Activated gamma-delta T cell treated with anti-CD3 and anti-CD28 coated beads, Interleukin-2, amount 50 U/mL, for 16 hours (primary cell): ENCODE measurements around the gene SASH3.
A peak's percentile ranks its signal among the peaks of the same experiment; 100 is the strongest.
"Not testable (repeated sequence)": the region's sequence is repeated elsewhere in the genome, so short reads cannot be mapped to it uniquely, and the experiment has no call there.

ENCODE experiments used
- DNase-seq: peaks from one replicate; pipeline ENCODE4 v3.0.0-alpha.2; 2020; ENCODE audit warnings: low read depth

Gene SASH3

GRCh38 chrX:129779747-129780146, at the start of gene SASH3:
SASH3 (plus strand) TSS chrX:129779949; CDS start chrX:129780098, 149 bp downstream.
- DNase-seq: peak; percentile 37

GRCh38 chrX:129731228-129731627, 48.5 kb upstream of the SASH3 start:
- no peak for DNase-seq

DNA sequence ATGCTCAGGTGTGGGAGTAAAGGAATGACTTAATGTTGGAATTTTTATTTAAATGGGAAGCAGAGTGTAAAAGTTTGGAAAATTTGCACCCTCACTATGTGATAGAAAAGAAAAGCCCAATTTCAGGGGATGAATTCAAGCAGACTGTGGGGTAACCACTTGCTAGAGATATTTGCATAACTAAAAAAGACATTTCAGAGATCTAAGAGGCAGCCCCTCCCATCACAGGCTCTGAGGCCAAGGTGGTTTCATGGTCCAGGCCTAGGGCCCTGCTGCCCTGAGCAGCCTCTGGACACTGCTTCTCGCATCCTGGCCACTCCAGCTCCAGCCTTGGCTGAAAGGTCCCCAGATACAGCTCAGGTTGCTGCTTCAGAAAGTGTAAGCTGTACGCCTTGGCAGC, 46.9 kb upstream of the SASH3 start:
- DNase-seq: no peak

DNA sequence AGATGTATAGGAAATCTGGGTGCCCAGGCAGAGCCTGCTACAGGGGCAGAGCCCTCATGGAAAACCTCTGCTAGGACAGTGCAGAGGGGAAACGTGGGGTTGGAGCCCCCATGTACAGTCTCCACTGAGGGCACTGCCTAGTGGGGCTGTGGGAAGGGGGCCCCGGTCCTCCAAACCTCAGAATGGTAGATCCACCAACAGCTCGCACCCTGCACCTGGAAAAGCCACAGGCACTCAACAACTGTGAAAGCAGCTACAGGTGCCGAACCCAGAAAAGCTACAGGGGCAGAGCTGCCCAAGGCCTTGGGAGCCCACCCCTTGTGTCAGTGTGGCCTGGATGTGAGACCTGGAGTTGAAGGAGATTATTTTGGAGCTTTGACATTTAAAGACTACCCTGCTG, 46.4 kb upstream of the SASH3 start:
- no peak for DNase-seq

DNA sequence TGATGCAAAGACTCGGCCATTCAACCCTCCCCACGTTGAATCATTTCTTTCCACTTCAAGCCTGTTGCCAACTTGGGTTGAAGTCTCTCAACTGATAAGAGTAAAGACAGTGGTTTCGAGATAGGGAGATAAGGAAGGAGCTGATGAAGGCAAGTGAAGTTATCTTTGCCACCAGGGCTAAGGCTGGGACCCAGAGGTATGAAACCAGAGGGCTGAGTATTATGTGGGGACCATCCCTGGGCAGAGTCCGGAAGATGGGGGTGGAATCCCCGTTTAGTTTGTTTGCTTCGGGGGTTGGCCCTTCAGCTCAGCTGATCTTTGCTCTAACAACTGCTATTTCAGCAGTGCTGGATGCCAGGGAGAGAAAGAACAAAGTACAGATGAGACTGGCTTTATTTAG, 43.3 kb upstream of the SASH3 start:
- DNase-seq: no peak

DNA sequence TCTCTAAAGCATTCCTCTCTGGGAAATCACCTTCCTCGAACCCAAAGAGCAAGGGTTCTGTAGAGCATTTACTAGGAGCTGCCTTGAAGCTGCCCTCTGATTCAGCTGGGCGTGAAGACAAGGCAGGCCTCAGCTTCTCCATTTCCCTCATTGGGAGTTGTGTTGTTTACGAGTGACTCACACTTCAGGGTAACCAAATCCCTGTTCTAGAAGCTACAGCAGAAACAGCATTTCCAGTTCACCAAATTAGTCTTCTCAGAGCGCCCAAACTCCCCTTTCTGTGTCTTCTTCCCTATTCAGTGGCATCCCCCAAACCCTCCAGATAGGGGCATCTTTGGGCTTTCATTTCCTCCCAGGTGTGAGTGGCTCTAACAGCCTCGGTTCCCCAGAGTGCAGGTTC, 41.8 kb upstream of the SASH3 start:
- DNase-seq: no peak

GRCh38 chrX:129738466-129739308, 41.1 kb upstream of the SASH3 start, which contains the start of gene XPNPEP2:
XPNPEP2 (plus strand) TSS chrX:129738979; CDS start chrX:129739214, 235 bp downstream.
- DNase-seq: no peak

DNA sequence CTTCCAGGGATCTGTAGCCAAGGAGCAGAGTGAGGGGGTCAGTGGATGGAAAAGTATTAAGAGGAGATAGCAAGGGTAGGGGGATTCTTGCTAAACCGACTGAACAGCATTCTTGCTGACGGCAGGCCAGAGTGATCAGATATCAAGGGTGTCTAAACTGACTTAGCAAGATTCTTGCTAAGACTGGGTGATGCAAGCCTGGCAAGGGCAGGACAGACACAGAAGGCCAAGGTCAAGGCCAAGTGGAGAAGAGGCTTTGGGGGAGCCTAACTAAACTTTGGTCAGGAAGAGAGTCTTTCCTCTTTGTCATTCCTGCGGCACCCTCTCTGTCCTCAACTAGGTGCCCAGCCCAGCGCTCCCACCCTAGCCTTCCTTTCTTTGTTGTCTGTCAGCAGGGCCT, 40.2 kb upstream of the SASH3 start:
- DNase-seq: no peak

- DNase-seq: no peak
Observed at GRCh38 chrX:129741880-129742758, 37.6 kb upstream of the SASH3 start.

DNA sequence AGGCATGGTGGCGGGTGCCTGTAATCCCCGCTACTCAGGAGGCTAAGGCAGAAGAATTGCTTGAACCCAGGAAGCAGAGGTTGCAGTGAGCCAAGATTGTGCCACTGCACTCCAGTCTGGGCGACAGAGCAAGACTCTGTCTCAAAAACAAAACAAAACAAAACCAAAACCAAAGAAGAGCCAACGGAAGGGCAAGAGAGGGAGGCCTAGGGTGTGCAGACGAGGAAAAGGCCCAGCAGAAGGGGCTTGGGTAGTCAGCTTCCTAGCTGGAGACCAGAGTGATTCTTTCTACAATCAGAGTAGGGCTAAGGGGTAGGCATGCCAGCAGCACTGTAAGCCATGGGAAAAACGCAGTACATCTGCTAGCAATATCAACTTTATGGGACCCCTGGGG, 37.0 kb upstream of the SASH3 start:
- not testable (repeated sequence) for DNase-seq

GRCh38 chrX:129743821-129744220, 35.9 kb upstream of the SASH3 start:
- DNase-seq: no peak

DNA sequence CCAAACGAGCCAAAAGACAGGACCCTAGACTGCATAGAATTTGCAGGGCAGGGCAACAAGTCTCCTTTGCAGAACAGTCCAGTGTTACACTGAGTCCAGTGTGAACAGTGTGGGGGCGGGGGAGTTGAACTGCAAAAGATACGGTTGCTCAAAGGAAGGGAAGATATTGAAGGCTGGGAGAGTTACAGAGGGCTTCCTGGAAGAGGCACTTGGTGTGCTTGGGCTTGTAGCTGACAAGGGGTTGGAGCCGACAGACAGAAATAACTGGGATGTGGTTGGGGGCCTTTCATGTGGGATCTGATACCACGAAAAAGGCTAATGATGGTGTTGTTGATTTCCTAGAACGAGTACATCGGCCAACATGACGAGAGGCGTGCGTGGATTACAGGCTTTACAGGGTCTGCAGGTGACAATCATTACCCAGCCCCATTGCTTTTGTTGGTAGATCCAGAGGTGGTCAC, 34.9 kb upstream of the SASH3 start:
- DNase-seq: no peak

DNA sequence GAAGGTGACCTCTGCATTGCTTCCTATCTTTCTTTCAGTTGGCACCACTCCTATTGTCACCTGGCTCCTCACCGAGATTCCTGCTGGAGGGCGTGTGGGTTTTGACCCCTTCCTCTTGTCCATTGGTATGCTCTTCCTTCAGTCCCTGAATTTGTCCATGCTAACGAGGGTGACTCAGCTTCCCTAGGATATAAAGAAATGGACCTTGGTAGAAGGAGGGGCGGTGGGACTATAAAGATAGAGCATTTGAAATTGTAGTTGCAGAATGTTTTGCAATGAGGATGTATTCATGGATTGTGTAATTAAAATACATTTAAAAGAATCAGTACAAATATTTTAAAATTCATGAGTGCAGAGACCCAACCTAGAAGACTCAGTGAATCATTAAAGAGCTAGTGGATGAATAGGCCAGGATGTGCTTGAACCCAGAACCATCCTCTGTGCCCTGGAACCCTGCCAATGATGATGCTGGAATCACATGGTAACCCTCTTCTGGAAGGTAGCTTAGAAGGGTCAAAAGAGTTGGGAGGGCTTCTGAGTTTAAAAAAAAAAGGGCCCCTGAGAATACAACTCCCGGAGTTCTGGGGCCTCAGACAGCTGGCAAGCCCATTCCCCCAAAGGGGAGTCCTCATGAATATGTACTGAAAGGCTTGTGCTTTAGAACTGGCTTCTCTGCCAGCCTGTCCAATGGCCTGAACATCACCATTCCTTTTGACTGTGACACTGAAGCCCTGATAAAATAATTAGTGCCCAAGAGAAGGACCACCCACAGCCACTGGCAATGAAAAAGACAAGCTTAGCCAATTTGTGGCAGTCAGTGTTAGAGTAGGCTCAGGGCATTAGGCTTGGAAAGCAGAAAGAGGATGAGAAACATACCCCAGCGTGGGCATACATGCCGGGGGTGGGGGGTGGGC, 32.9 kb upstream of the SASH3 start:
- DNase-seq: no peak

- no peak for DNase-seq
Observed at GRCh38 chrX:129747533-129747932, 32.2 kb upstream of the SASH3 start.

DNA sequence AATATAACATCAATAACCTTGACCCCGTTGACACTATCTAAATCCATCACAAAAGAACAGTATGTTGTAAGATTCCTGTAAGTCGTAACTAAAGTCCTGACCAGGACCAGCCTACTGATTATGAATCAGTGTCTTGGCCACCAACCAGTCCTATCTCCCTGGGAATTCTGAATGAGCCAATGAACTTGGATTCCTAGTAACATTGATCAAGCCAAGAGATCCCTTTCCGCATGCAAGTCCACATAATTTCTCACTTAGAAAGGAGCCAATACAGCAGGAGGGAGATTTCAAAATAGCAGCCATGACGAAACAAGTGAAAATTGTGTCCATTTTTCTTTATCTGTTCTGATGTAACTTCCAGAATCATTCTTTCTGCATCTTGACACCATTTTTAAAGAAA, 31.4 kb upstream of the SASH3 start:
- no peak for DNase-seq

- DNase-seq: no peak
Observed at GRCh38 chrX:129749069-129749468, 30.7 kb upstream of the SASH3 start.

DNA sequence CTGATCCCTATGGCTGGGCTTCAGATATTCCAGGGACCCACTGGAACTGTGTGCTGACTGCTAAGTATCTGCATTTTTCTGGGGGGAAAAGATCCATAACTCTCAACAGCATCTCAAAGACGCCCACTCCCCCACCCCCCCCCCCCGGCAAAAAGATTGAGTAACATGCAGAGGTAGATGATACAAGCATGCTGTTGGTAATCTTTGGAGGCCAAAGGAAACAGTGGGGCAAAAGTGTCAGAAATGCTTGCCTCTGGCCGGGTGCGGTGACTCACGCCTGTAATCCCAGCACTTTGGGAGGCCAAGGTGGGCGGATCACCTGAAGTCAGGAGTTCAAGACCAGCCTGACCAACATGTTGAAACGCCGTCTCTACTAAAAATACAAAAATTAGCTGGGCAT, 28.8 kb upstream of the SASH3 start:
- no peak for DNase-seq

- no peak for DNase-seq
Observed at GRCh38 chrX:129754056-129755024, 25.4 kb upstream of the SASH3 start.

DNA sequence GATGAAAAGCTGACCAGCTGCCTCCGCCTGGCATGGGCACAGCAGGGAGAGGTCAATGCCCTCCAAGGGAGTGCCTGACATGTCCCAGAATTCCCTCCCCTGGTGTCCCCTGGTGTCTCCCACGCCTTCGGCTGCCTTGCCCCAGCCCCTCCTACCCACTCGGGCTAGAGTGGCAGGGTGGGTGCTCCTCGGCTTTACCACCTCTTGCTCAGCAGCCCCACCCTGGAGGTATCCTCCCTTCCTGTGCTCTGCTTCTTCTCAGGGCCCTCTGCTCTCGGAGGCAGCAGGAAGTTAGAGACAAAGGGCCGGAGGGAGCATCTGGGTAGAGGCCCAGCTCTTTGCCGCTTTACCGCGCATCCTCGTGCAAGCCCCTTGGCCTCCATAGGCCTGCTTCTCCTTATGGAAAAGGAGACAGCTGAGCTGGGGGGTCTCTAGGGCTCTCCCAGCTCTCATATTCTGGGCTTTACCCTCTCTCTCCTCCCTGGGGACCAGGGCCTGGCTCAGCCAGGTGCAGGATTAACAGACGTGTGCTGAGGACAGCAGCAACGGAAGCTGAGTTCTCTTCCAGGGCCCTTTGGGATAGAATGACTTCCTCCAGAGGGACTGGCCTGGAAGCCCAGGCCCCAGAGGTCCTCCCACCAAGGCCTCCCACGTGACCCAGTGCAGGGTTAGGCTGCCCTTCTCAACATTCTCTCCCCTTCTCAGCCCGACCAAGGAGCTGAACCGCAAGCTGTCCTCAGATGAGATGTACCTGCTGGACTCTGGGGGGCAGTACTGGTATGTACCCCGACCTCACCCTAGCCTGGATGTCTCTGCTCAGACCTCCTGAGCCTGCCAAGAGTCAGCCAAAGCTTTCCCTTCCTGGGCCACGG, 23.7 kb upstream of the SASH3 start:
- no peak for DNase-seq
